A673 (cell line): ENCODE results near the gene FAXDC2.

Source experiments
- EZH2 ChIP-seq: fragments of 200-600 bp; sonication (generic); IDR thresholded peaks from 2 replicates; pipeline ENCODE4 v1.6.1; 2017; ENCODE audit warnings: borderline replicate concordance, low read depth, mild to moderate bottlenecking, mixed read lengths, antibody characterized with exemption, low read length; ENCODE audit not compliant: poor library complexity, severe bottlenecking
- TF ChIP-seq, protein P1 (sequence below): fragments of 300-800, 200-600 bp; sonication (generic); conservative IDR thresholded peaks from 2 replicates; pipeline ENCODE4 v1.5.1; 2017; ENCODE audit warnings: low read depth, mild to moderate bottlenecking, antibody characterized with exemption, low read length, moderate library complexity, mixed read lengths

- TF ChIP-seq, protein P1, sequence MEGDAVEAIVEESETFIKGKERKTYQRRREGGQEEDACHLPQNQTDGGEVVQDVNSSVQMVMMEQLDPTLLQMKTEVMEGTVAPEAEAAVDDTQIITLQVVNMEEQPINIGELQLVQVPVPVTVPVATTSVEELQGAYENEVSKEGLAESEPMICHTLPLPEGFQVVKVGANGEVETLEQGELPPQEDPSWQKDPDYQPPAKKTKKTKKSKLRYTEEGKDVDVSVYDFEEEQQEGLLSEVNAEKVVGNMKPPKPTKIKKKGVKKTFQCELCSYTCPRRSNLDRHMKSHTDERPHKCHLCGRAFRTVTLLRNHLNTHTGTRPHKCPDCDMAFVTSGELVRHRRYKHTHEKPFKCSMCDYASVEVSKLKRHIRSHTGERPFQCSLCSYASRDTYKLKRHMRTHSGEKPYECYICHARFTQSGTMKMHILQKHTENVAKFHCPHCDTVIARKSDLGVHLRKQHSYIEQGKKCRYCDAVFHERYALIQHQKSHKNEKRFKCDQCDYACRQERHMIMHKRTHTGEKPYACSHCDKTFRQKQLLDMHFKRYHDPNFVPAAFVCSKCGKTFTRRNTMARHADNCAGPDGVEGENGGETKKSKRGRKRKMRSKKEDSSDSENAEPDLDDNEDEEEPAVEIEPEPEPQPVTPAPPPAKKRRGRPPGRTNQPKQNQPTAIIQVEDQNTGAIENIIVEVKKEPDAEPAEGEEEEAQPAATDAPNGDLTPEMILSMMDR: no peak
- no peak for TF ChIP-seq EZH2
Observed at GRCh38 chr5:154791535-154791934, 58.9 kb downstream of the FAXDC2 start.
